22Rv1 (cell line): ENCODE results near the gene IFNGR2.

ENCODE experiments used
- ZFX ChIP-seq: fragments of 450-650 bp; IDR thresholded peaks from 2 replicates; pipeline ENCODE4 v1.6.1; 2017; ENCODE audit warnings: antibody characterized with exemption, borderline replicate concordance
- TF ChIP-seq, protein P1 (sequence below): fragments of 450-650 bp; IDR thresholded peaks from 2 replicates; pipeline ENCODE4 v1.5.1; 2017; ENCODE audit warnings: mild to moderate bottlenecking

DNA sequence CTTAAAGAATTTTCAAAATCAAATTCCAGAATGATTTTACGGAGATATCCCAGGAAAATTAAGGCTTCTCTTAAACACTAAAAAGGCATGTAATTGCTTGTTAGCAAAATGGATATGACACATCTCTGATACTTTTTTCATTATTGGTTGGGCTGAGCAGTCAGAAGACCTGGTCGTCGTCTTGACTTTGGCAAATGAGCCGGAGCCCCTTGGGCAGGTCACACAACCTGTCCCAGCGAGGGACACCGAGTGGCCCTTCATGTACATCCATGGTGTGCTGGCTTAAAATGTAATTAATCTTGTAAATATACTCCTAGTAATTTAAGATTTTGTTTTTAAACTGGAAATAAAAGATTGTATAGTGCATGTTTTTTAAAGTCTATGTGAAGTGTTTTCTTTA lies 33.9 kb downstream of the IFNGR2 start:
- TF ChIP-seq, protein P1, sequence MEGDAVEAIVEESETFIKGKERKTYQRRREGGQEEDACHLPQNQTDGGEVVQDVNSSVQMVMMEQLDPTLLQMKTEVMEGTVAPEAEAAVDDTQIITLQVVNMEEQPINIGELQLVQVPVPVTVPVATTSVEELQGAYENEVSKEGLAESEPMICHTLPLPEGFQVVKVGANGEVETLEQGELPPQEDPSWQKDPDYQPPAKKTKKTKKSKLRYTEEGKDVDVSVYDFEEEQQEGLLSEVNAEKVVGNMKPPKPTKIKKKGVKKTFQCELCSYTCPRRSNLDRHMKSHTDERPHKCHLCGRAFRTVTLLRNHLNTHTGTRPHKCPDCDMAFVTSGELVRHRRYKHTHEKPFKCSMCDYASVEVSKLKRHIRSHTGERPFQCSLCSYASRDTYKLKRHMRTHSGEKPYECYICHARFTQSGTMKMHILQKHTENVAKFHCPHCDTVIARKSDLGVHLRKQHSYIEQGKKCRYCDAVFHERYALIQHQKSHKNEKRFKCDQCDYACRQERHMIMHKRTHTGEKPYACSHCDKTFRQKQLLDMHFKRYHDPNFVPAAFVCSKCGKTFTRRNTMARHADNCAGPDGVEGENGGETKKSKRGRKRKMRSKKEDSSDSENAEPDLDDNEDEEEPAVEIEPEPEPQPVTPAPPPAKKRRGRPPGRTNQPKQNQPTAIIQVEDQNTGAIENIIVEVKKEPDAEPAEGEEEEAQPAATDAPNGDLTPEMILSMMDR, result no peak
- no peak for TF ChIP-seq ZFX
